ENCODE measurements around the gene LRP8.

DNA sequence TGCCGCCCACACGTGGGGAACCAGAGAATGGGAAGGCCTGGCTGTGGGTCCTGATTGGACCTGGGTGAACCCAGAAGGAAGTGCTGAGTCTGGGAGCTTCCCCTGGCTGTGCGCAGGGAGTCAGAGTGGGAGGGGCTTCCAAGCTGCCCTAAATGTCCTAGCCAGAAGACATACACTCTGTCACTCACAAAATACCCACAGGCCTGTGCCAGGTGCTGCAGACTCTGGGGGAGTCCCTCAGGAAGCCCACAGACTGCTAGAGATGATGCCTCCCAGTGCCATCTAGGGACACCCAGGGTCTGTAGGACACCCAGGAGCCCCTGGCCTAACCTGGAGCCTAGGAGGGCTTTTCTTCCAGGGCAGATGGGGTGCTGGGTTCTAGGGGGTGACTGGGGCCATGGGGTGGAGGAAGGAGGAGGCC, 33.7 kb upstream of the LRP8 start:
- TF ChIP-seq, protein P1, sequence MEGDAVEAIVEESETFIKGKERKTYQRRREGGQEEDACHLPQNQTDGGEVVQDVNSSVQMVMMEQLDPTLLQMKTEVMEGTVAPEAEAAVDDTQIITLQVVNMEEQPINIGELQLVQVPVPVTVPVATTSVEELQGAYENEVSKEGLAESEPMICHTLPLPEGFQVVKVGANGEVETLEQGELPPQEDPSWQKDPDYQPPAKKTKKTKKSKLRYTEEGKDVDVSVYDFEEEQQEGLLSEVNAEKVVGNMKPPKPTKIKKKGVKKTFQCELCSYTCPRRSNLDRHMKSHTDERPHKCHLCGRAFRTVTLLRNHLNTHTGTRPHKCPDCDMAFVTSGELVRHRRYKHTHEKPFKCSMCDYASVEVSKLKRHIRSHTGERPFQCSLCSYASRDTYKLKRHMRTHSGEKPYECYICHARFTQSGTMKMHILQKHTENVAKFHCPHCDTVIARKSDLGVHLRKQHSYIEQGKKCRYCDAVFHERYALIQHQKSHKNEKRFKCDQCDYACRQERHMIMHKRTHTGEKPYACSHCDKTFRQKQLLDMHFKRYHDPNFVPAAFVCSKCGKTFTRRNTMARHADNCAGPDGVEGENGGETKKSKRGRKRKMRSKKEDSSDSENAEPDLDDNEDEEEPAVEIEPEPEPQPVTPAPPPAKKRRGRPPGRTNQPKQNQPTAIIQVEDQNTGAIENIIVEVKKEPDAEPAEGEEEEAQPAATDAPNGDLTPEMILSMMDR (IDR thresholded peaks at IDR 0.05) = no peak
- TF ChIP-seq EZH2 (IDR thresholded peaks at IDR 0.05) = no peak
- TF ChIP-seq EZH2phosphoT487 (IDR thresholded peaks at IDR 0.05) = no peak
